ENCODE data around the gene HS2ST1. TPM values are rescaled to one million over a fixed set of nuclear protein-coding genes. Genes with fewer than 3 reads are reported as not detected.

HS2ST1 gene
- total RNA-seq, 1 experiment from 2014 or later = 30.1 TPM

DNA sequence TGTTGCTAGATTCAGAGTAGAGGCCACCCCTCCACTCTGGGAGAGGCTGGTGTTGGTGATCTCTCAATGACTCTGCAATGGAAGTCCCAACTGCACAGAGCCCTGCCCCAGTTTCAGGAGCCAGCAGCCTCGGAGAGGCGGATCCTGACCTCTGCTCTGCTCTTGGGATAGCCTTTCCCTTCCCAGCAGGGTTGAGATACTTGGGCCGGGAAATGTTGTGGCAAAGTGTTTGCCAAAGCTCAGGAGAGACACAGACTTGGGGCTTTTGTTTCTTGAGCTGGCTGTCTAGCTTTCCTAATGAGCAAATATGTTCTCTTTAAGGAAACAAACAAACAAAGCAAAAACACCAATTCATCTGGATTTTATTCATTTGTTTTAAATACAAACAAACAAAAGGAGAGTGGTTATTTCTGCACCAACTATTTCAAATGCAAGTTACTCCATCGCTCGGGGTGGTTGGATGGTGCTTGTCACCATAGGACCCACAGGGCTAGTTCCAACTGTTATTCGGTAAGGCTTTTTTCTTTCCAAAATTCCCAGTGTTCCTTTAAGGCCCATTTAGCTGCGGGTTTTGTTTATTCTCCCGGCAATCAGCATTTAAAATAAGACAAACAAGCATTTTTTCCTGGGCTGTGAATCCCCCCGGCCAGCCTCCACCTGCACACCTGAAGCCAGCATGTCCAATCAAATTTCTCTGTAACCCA is 220.3 kb downstream of the HS2ST1 start (continued):
- TF ChIP-seq REST (IDR thresholded peaks at IDR 0.05; ENCODE audit: low read depth) (no peak), TCF7L2 (IDR thresholded peaks at IDR 0.05; ENCODE audit: borderline replicate concordance, extremely low read depth, insufficient read depth, insufficient read length) (no peak)

DNA sequence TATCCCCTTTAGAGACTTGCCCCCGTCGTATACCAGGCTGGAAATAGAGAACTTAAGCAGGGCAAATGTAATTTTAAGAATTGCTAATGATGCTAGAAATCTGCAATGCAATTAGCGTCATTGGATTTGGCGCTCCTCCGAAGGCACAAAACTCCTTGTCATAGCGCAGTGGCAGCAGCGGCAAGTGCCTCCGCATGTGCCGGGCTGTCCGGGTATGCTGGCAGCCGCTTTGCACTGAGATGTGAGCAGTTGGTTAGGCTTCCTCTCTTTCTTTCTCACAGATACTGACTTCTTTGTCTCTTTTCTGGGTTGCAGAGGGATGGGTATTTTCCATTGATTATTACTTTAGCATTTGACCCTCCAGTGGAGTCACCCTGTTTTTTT is 220.9 kb downstream of the HS2ST1 start:
- Histone ChIP-seq H4K20me1 (ENCODE audit: insufficient read depth) (no peaks in the 10 kb centered on the region), H3K4me3 (replicated peaks in 1 of 2; ENCODE audit: low read depth in 1 of 2, low read length in 2 of 2) (no peak overlapping the region), H3K36me3 (ENCODE audit: control insufficient read depth in 1 of 2, insufficient read depth in 2 of 2, low read length in 2 of 2) (no peaks in the 10 kb centered on the region), H3K9me2 (ENCODE audit: insufficient read depth) (no peaks in the 10 kb centered on the region), H3K27me3 (ENCODE audit: insufficient read depth, low read length) (no peaks in the 10 kb centered on the region), H3K9me3 (ENCODE audit: control insufficient read depth in 1 of 2, insufficient read depth in 1 of 2, low read depth in 1 of 2, low read length in 2 of 2) (no peaks in the 10 kb centered on the region), H3K79me2 (ENCODE audit: insufficient read depth, low read length) (no peaks in the 10 kb centered on the region), H3K4me1 (ENCODE audit: control insufficient read depth in 1 of 2, insufficient read depth in 2 of 2, low read length in 2 of 2) (peaks cover 0 to 6% of the 10 kb centered on the region in 2 experiments; a peak in 2 of 4 replicates), H2AFZ (ENCODE audit: low read depth, low read length, poor library complexity, severe bottlenecking) (no peak overlapping the region), H3K9ac (ENCODE audit: low read length) (no peak overlapping the region), H3K27ac (ENCODE audit: low read depth, low read length) (no peak overlapping the region), H3K4me2 (ENCODE audit: low read length) (no peak overlapping the region)
- TF ChIP-seq CTCF (IDR thresholded peaks at IDR 0.05 in 2 of 3, conservative IDR thresholded peaks at IDR 0.05 in 1 of 3; ENCODE audit: borderline replicate concordance in 1 of 3, insufficient read depth in 1 of 3, low read depth in 2 of 3, low read length in 2 of 3) (no peak), POLR2A (IDR thresholded peaks at IDR 0.05; ENCODE audit: borderline replicate concordance, extremely low read depth, insufficient read depth, insufficient read length) (no peak), EZH2 (IDR thresholded peaks at IDR 0.05) (no peak), POLR2AphosphoS5 (IDR thresholded peaks at IDR 0.05; ENCODE audit: low read depth, low read length) (no peak), ZFX (IDR thresholded peaks at IDR 0.05) (no peak), CBX3 (IDR thresholded peaks at IDR 0.05; ENCODE audit: low read depth) (no peak), SRF (IDR thresholded peaks at IDR 0.05; ENCODE audit: low read depth) (no peak)
- DNase-seq (ENCODE audit: low read depth, low spot score) (no peak), ATAC-seq (no peak)
- ChIA-PET POLR2A (no interaction called here), CTCF (no interaction called here), RAD21 (ENCODE audit: low non-redundant PET in 1 of 2, low total read pairs in 2 of 2, uncharacterized antibody in 2 of 2, unreplicated experiment in 2 of 2) (no interaction called here)
- intact Hi-C loops (cut with micrococcal nuclease) = loop anchor here (10.0 kb wide), 1 partner anchor 1469 kb away; no protein-coding TSS in a partner anchor
- no TSS peak for BruUV-seq (replicated peaks)

Data from HCT116 (cell line).